PC-3 (cell line): ENCODE data around the gene FGGY. TPM values are rescaled to one million over a fixed set of nuclear protein-coding genes. Genes with fewer than 3 reads are reported as not detected.

ENCODE experiments used
- ATAC-seq: fragments of 200-7000 bp; cut with Tn5 transposase; 2 replicates; pipeline ENCODE4 v1.9.1; 2020; ENCODE audit warnings: mild to moderate bottlenecking, moderate library complexity
- BruUV-seq: library from RNA; stranded (reverse); fragments of 400-500 nt; replicated peaks from 2 replicates; lab custom pipeline; 2021; lab: Mats Ljungman, UMichigan
- CTCF ChIA-PET: fragments of 300-600 bp; sonication (Branson Sonifier 250); formaldehyde crosslinking; loops from one replicate; lab custom pipeline; 2022; ENCODE audit warnings: antibody characterized with exemption; lab: Charles Lee
- POLR2A ChIA-PET: fragments of 300-600 bp; sonication (Branson Sonifier 250); formaldehyde crosslinking; loops from one replicate; lab custom pipeline; 2022; ENCODE audit warnings: antibody characterized with exemption; ENCODE audit not compliant: unreplicated experiment; lab: Charles Lee
- DNase-seq: peaks from one replicate; pipeline ENCODE4 v3.0.0-alpha.2; 2015
- H2AFZ ChIP-seq: fragments of 300-600 bp; sonication (generic); 2 replicates; pipeline ENCODE4 v1.6.0; 2016; ENCODE audit warnings: antibody characterized with exemption, low read length
- H3F3A ChIP-seq: fragments of 300-600 bp; sonication (generic); one replicate; pipeline ENCODE4 v1.6.0; 2017; ENCODE audit warnings: antibody characterized with exemption, low read length, control low read depth, mild to moderate bottlenecking; ENCODE audit not compliant: unreplicated experiment
- H3K27ac ChIP-seq: fragments of 300-600 bp; sonication (generic); 2 replicates; pipeline ENCODE4 v1.5.1; 2016; ENCODE audit warnings: mild to moderate bottlenecking, low read length
- H3K27me3 ChIP-seq: fragments of 300-600 bp; sonication (generic); 2 replicates; pipeline ENCODE4 v1.6.1; 2016; ENCODE audit warnings: low read length, mixed read lengths
- H3K36me3 ChIP-seq: fragments of 300-600 bp; sonication (generic); 2 replicates; pipeline ENCODE4 v1.6.1; 2016; ENCODE audit warnings: low read depth, mixed run types, low read length, mixed read lengths
- H3K4me1 ChIP-seq: fragments of 300-600 bp; sonication (generic); 2 replicates; pipeline ENCODE4 v1.5.1; 2016; ENCODE audit warnings: low read length; ENCODE audit not compliant: insufficient read depth
- H3K4me2 ChIP-seq: fragments of 300-600 bp; sonication (generic); 2 replicates; pipeline ENCODE4 v1.6.0; 2016; ENCODE audit warnings: low read length
- H3K4me3 ChIP-seq: fragments of 300-600 bp; sonication (generic); 2 replicates; pipeline ENCODE4 v1.5.1; 2016; ENCODE audit warnings: mild to moderate bottlenecking, low read length, mixed read lengths
- H3K79me2 ChIP-seq: fragments of 300-600 bp; sonication (generic); 2 replicates; pipeline ENCODE4 v1.6.1; 2017; ENCODE audit warnings: low read length, mixed read lengths
- H3K9ac ChIP-seq: fragments of 300-600 bp; sonication (generic); 2 replicates; pipeline ENCODE4 v1.6.0; 2016; ENCODE audit warnings: mild to moderate bottlenecking, low read length
- H3K9me2 ChIP-seq: fragments of 300-600 bp; sonication (generic); replicated peaks from 2 replicates; pipeline ENCODE4 v1.6.1; 2016; ENCODE audit warnings: mixed run types, low read length, mixed read lengths
- H3K9me3 ChIP-seq: fragments of 300-600 bp; sonication (generic); 2 replicates; pipeline ENCODE4 v1.6.1; 2016; ENCODE audit warnings: low read length, mixed read lengths
- H4K20me1 ChIP-seq: fragments of 300-600 bp; sonication (generic); 2 replicates; pipeline ENCODE4 v1.6.1; 2016; ENCODE audit warnings: low read length, mixed read lengths
- EZH2 ChIP-seq: fragments of 300-600 bp; sonication (generic); IDR thresholded peaks from one replicate; pipeline ENCODE4 v1.6.1; 2017; ENCODE audit warnings: antibody characterized with exemption, mild to moderate bottlenecking, low read length; ENCODE audit not compliant: unreplicated experiment
- EZH2phosphoT487 ChIP-seq: fragments of 300-600 bp; sonication (generic); IDR thresholded peaks from 2 replicates; pipeline ENCODE4 v1.6.1; 2018; ENCODE audit warnings: mild to moderate bottlenecking, antibody characterized with exemption, low read length, borderline replicate concordance
- intact Hi-C: fragments of 100-400 bp; cut with micrococcal nuclease; formaldehyde crosslinking; loops from 2 replicates; pipeline ENCODE4 v1.9.0; 2023
- microRNA-seq: library from miRNA; unstranded; fragments of <30 nt; microRNA quantifications from one replicate; pipeline ENCODE4 v1.1.0, GENCODE V29; 2020; ENCODE audit not compliant: unreplicated experiment
- total RNA-seq: library from RNA; depleted of rRNA; stranded (reverse); fragments of >200 nt; gene quantifications from 2 replicates; pipeline ENCODE4 v1.2.3, GENCODE V29; 2014
- TF ChIP-seq, protein P1 (sequence below): fragments of 300-600 bp; sonication (generic); conservative IDR thresholded peaks from 2 replicates; pipeline ENCODE4 v1.5.1; 2017; ENCODE audit warnings: antibody characterized with exemption, low read depth, mild to moderate bottlenecking, low read length

Gene FGGY
- total RNA-seq, 1 experiment from 2014 or later: 7.4 TPM

DNA sequence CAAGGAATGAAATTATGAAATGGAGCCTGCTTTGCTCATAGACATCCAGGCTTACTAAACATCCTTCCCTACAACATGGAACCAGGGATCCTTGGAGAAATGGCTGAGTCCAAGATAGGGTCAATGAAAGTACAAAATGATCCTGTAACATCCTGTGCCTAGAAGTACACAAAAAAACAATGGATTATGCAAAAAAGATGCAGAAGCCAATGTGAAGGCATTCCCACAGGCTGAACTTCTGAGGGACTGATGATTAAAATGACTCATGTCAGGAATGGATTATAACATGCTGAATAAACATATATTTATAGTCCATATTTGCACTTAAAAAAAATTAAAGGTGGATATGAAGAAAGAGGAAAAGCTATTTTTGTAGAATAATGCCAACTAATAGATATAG is 507.4 kb downstream of the FGGY start:
- Histone ChIP-seq H4K20me1 (no peaks in the 10 kb centered on the region), H3K4me3 (no peak overlapping the region), H3K27me3 (peaks cover 12% of the 10 kb centered on the region; the same call in 1 of the 2 replicates), H2AFZ (no peak overlapping the region), H3K9ac (no peak overlapping the region), H3K79me2 (no peaks in the 10 kb centered on the region), H3K9me3 (no peaks in the 10 kb centered on the region), H3K4me1 (no peaks in the 10 kb centered on the region), H3K9me2 (no peaks in the 10 kb centered on the region), H3F3A (no peaks in the 10 kb centered on the region), H3K36me3 (no peaks in the 10 kb centered on the region), H3K4me2 (no peak overlapping the region), H3K27ac (no peak overlapping the region)
- DNase-seq: no peak
- CTCF ChIA-PET: no interaction called here
- TF ChIP-seq, protein P1, sequence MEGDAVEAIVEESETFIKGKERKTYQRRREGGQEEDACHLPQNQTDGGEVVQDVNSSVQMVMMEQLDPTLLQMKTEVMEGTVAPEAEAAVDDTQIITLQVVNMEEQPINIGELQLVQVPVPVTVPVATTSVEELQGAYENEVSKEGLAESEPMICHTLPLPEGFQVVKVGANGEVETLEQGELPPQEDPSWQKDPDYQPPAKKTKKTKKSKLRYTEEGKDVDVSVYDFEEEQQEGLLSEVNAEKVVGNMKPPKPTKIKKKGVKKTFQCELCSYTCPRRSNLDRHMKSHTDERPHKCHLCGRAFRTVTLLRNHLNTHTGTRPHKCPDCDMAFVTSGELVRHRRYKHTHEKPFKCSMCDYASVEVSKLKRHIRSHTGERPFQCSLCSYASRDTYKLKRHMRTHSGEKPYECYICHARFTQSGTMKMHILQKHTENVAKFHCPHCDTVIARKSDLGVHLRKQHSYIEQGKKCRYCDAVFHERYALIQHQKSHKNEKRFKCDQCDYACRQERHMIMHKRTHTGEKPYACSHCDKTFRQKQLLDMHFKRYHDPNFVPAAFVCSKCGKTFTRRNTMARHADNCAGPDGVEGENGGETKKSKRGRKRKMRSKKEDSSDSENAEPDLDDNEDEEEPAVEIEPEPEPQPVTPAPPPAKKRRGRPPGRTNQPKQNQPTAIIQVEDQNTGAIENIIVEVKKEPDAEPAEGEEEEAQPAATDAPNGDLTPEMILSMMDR: no peak
- TF ChIP-seq EZH2phosphoT487: no peak
- TF ChIP-seq EZH2: no peak
- intact Hi-C loops: no loop called here
- ATAC-seq: no peak
- no TSS peak for BruUV-seq
- POLR2A ChIA-PET: no interaction called here

DNA sequence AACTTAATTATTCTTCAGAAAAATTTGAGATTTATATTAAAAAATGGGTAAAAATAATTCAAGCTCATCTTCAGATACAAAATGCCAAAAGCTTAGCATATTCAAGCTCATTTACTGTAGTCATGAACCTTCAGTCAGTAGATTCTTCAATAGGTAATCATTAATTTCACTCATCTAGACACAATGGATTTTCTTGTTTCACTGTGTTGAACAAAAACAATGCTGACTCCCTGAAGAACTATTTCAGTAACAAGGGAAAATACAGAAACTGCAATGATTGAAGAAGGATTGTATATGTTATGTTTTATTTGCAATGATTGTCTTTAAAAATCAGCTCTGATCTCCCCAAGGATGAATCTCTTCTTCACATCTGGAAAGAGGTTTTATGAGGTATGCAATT is 508.7 kb downstream of the FGGY start:
- TF ChIP-seq, protein P1: no peak
- TF ChIP-seq EZH2: no peak

More for the DNA sequence above, 508.7 kb downstream of the FGGY start:
- DNase-seq: no peak
- Histone ChIP-seq H2AFZ (no peak overlapping the region), H3K9me3 (no peaks in the 10 kb centered on the region), H3K4me3 (no peak overlapping the region), H4K20me1 (no peaks in the 10 kb centered on the region), H3F3A (no peaks in the 10 kb centered on the region), H3K27ac (no peak overlapping the region), H3K9me2 (no peaks in the 10 kb centered on the region), H3K79me2 (no peaks in the 10 kb centered on the region), H3K4me1 (no peaks in the 10 kb centered on the region), H3K36me3 (no peaks in the 10 kb centered on the region), H3K4me2 (no peak overlapping the region), H3K9ac (no peak overlapping the region), H3K27me3 (peaks cover 12% of the 10 kb centered on the region; the same call in 1 of the 2 replicates)
- CTCF ChIA-PET: no interaction called here
- ATAC-seq: no peak
- POLR2A ChIA-PET: no interaction called here
- intact Hi-C loops: no loop called here
- no TSS peak for BruUV-seq

Small RNA genes lying within 50 kb of the gene (microRNA-seq; reads per million reads assigned to microRNA genes)
- not detected for gene MIR4711
